LNCAP (cell line): ENCODE results near the gene HSPBP1.

ENCODE experiments used
- TF ChIP-seq, protein P1 (sequence below): fragments of 450-650 bp; IDR thresholded peaks from 2 replicates; pipeline ENCODE4 v1.5.1; 2017; ENCODE audit warnings: mild to moderate bottlenecking

HSPBP1 gene

DNA sequence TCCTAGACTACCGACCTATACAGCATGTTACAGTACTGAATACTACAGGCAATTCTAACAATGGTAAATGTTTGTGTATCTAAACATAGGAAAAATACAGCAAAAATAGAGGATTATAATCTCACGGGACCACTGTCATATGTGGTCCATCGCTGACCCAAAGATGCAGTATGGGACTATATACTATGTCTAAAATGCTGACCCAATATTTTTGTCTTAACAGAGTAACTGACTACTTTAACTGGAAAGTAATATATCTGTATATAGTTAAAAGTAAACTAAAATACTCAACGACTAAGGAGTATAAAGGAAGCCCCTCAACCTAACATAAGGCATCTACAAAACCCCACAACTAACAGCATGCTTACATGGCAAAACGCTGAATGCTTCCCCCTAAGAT, 46.9 kb downstream of the HSPBP1 start:
- TF ChIP-seq, protein P1, sequence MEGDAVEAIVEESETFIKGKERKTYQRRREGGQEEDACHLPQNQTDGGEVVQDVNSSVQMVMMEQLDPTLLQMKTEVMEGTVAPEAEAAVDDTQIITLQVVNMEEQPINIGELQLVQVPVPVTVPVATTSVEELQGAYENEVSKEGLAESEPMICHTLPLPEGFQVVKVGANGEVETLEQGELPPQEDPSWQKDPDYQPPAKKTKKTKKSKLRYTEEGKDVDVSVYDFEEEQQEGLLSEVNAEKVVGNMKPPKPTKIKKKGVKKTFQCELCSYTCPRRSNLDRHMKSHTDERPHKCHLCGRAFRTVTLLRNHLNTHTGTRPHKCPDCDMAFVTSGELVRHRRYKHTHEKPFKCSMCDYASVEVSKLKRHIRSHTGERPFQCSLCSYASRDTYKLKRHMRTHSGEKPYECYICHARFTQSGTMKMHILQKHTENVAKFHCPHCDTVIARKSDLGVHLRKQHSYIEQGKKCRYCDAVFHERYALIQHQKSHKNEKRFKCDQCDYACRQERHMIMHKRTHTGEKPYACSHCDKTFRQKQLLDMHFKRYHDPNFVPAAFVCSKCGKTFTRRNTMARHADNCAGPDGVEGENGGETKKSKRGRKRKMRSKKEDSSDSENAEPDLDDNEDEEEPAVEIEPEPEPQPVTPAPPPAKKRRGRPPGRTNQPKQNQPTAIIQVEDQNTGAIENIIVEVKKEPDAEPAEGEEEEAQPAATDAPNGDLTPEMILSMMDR = no peak

DNA sequence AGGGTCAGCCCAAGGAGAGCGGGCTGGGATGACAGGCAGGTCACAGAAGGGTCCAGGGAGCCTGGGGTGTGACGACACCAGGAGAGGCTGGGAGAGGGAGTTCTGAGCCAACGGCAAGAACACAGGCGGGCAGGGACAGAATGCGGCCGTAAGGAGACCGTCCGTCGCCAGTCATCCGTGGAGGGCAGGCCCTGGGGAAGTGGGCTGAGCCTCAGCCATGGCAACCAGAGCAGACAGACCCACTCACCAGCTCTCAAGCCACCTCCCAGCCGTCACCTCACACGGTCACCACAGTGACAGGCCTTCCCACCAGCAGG, 47.7 kb downstream of the HSPBP1 start:
- TF ChIP-seq, protein P1 = no peak

GRCh38 chr19:55231391-55232285, 48.3 kb downstream of the HSPBP1 start:
- TF ChIP-seq, protein P1 = no peak

- TF ChIP-seq, protein P1 = no peak
Measured at GRCh38 chr19:55230780-55231179, 49.1 kb downstream of the HSPBP1 start.

DNA sequence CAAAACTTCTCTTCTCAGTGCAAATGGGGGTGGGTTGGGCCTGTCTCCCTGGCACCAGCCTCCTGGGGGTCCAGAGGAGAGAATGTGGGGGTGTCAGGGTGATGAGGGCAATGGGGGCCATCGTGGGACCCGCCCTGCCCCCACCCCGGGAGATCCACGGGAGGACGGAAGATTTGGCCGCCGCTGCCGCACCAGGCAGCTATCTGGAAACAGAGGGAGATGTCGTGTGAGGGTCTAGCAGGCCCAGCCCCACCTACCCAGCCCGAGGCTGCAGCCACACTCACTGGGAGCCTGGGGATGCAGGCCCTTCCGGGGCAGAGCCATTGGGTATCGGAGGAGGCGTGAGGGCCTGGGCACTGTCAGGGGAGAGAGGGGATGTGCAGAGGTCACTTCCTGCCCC, 49.6 kb downstream of the HSPBP1 start:
- TF ChIP-seq, protein P1 = no peak

- TF ChIP-seq, protein P1 = no peak
Measured at GRCh38 chr19:55229789-55230182, 50.1 kb downstream of the HSPBP1 start.

GRCh38 chr19:55229145-55229788, 50.6 kb downstream of the HSPBP1 start:
- TF ChIP-seq, protein P1 = no peak
